Kidney (tissue), 22 donors: ENCODE measurements around the gene RGPD8. TPM values are rescaled to one million over a fixed set of nuclear protein-coding genes. Genes with fewer than 3 reads are reported as not detected.
"Not testable (repeated sequence)": the region's sequence is repeated elsewhere in the genome, so short reads cannot be mapped to it uniquely, and the experiment has no call there.

Source experiments
- DNase-seq, 5 donors: peaks; one replicate each; pipeline ENCODE4 v3.0.0-alpha.2; 2013 to 2020
- FAIRE-seq: peaks from 2 replicates; lab custom pipeline; 2012; peaks lifted over from hg19 to GRCh38; lab: Jason Lieb, UNC
- H3K27ac ChIP-seq, 2 donors: one replicate each; pipeline ENCODE4 v1.7.0; 2013; ENCODE audit warnings: low read depth in 2 of 2, low read length in 2 of 2, inconsistent platforms in 1 of 2
- H3K27me3 ChIP-seq: one replicate; pipeline ENCODE4 v1.7.1; 2013; ENCODE audit warnings: low read length, inconsistent platforms; ENCODE audit not compliant: control insufficient read depth, insufficient read depth
- H3K36me3 ChIP-seq, 3 donors: one replicate each; pipeline versions ENCODE4 v1.7.0 to v1.7.1; 2013; ENCODE audit warnings: low read length in 3 of 3, control low read depth in 1 of 3, inconsistent platforms in 1 of 3; ENCODE audit not compliant: insufficient read depth in 3 of 3, control insufficient read depth in 2 of 3
- H3K4me1 ChIP-seq, 3 donors: one replicate each; pipeline versions ENCODE4 v1.7.0 to v1.7.1; 2013; ENCODE audit warnings: low read length in 3 of 3, inconsistent platforms in 1 of 3, low read depth in 1 of 3; ENCODE audit not compliant: control insufficient read depth in 2 of 3, insufficient read depth in 2 of 3
- H3K4me3 ChIP-seq, 3 donors: one replicate each; pipeline versions ENCODE4 v1.7.0 to v1.8.1; 2013; ENCODE audit warnings: low read length in 3 of 3, control low read depth in 1 of 3, inconsistent platforms in 1 of 3
- H3K9ac ChIP-seq, 3 donors: one replicate each; pipeline versions ENCODE4 v1.7.0 to v1.7.1; 2013; ENCODE audit warnings: low read length in 3 of 3, control low read depth in 1 of 3, inconsistent platforms in 1 of 3
- H3K9me3 ChIP-seq, 3 donors: one replicate each; pipeline versions ENCODE4 v1.7.0 to v1.7.1; 2013; ENCODE audit warnings: low read length in 3 of 3, control low read depth in 1 of 3, inconsistent platforms in 1 of 3; ENCODE audit not compliant: control insufficient read depth in 2 of 3, insufficient read depth in 1 of 3
- intact Hi-C: fragments of 100-400 bp; cut with DNase I; formaldehyde crosslinking; loops from one replicate; pipeline ENCODE4 v1.11.1; 2022
- long read RNA-seq, 10 donors: library from polyadenylated mRNA in 1 of 10; unstranded in 1 of 10; transcript quantifications; one replicate each; pipeline ENCODE4 v2.0.0 and lab custom pipeline, GENCODE V29; 2021 to 2026
- polyA plus RNA-seq: library from polyadenylated mRNA; stranded (reverse); fragments of 350-450 nt; fragmentation: Illumina TruSeq; extraction: RNeasy Lipid Tissue Mini Kit (QIAGEN cat#74804); gene quantifications from one replicate; pipeline ENCODE4 v1.2.3, GENCODE V29; 2014; ENCODE audit warnings: low read depth, low replicate concordance; ENCODE audit not compliant: insufficient read depth
- total RNA-seq: library from RNA; stranded (reverse); fragmentation: NEBNext Ultra II Directional; extraction: Animal tissue kit (Norgen Biotek cat#: 25700); gene quantifications from one replicate; pipeline ENCODE4 v1.2.1, GENCODE V29; 2021
- TF ChIP-seq, protein P1 (sequence below): IDR thresholded peaks from 3 replicates; pipeline ENCODE4 v1.5.1; 2012; ENCODE audit warnings: mild to moderate bottlenecking, moderate library complexity, borderline replicate concordance; ENCODE audit not compliant: insufficient read depth; ENCODE audit errors: extremely low read depth
- donor health status: control.
- donor health status: control.
- donor health status: control.
- donor health status: control.
- donor health status: control.
- donor health status: DM: yes; HTN: yes; CAD: no.
- donor health status: Normal renal cell carcinoma (clear cell type).

Gene RGPD8
- 13.8 TPM for total RNA-seq
- 0.77 TPM for polyA plus RNA-seq
- long read RNA-seq, donor 1 = 0 reads
- long read RNA-seq, donor 2 = 0 reads
- long read RNA-seq, donor 3 = 0 reads
- long read RNA-seq, donor 4 = 0 reads
- long read RNA-seq, donor 5 = 0 reads
- long read RNA-seq, donor 6 = 0 reads
- long read RNA-seq, donor 7, partial matches to known transcripts = 1 of 1 reads
- long read RNA-seq, donor 7, other reads (novel, unspliced or antisense) = 0 of 1 reads
- long read RNA-seq, donor 8 = 0 reads
- long read RNA-seq, donor 9 = 0 reads
- long read RNA-seq, donor 10 = 0 reads

DNA sequence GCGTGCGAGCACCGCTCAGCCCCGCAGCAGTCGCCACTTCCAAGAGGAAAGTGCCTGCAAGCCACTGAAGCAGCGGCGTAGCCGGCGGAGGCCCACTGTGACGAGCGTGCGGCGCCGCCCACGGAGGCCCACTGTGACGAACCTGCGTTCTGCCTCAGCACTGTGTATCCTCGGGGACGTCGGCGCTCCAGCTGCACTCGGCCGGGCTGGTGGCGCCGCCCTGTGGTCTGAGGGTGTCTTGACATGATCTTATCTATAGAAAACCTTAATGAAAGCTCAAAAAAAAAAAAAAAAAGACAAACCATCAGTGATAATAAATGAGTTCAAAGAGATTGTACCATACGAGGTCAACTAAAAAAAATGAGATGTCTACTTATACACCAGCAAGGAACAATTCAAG is at the start of gene RGPD8:
Gene RGPD8 (minus strand): TSS at position 166 of the 400 bp plus-strand sequence. CDS start 192 bp downstream, outside the sequence.
- H3K36me3 ChIP-seq, H3K9ac ChIP-seq, intact Hi-C loops, H3K27me3 ChIP-seq, H3K27ac ChIP-seq, H3K4me1 ChIP-seq, H3K9me3 ChIP-seq, H3K4me3 ChIP-seq: not testable (repeated sequence)
- TF ChIP-seq, protein P1, sequence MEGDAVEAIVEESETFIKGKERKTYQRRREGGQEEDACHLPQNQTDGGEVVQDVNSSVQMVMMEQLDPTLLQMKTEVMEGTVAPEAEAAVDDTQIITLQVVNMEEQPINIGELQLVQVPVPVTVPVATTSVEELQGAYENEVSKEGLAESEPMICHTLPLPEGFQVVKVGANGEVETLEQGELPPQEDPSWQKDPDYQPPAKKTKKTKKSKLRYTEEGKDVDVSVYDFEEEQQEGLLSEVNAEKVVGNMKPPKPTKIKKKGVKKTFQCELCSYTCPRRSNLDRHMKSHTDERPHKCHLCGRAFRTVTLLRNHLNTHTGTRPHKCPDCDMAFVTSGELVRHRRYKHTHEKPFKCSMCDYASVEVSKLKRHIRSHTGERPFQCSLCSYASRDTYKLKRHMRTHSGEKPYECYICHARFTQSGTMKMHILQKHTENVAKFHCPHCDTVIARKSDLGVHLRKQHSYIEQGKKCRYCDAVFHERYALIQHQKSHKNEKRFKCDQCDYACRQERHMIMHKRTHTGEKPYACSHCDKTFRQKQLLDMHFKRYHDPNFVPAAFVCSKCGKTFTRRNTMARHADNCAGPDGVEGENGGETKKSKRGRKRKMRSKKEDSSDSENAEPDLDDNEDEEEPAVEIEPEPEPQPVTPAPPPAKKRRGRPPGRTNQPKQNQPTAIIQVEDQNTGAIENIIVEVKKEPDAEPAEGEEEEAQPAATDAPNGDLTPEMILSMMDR = peak; percentile 59
- DNase-seq (peak; percentile 89 to 98 (median 94)), FAIRE-seq (peak; percentile 92)

DNA sequence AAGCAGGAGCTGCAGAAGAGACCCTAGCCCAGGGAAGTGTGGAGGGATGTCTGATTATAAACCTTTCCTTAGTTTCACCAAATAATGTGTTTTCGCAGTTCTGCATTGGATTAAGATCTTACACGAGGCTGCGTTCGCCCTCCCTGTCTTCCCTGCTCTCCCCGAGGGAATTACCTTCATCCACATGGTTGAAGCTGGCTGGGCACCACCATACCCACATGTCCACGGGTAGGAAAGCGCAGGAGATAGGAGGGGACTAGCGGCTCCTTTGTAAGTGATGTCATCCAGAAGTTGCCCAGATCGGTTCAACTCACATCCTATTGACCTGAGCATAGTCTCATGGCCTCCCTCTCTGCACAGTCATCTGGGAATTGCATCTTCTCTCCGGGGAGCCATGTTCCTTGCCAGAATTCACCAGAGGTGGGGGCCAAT is 49.6 kb upstream of the RGPD8 start:
- Histone ChIP-seq H3K27ac (no peak overlapping the region), H3K9ac (peak overlapping the region; percentile 27 to 88 (median 37)), H3K4me1 (peaks cover 3 to 10% (median 8%) of the 10 kb centered on the region in 3 donors), H3K9me3 (no peaks in the 10 kb centered on the region), H3K4me3 (peak overlapping the region; percentile 59 to 87 (median 76)), H3K27me3 (no peaks in the 10 kb centered on the region), H3K36me3 (no peaks in the 10 kb centered on the region)
- DNase-seq (peak in 4 of 5 donors; percentile 54 to 74 (median 66)), FAIRE-seq (no peak)
- TF ChIP-seq, protein P1 = no peak
- intact Hi-C loops = no loop called here

DNA sequence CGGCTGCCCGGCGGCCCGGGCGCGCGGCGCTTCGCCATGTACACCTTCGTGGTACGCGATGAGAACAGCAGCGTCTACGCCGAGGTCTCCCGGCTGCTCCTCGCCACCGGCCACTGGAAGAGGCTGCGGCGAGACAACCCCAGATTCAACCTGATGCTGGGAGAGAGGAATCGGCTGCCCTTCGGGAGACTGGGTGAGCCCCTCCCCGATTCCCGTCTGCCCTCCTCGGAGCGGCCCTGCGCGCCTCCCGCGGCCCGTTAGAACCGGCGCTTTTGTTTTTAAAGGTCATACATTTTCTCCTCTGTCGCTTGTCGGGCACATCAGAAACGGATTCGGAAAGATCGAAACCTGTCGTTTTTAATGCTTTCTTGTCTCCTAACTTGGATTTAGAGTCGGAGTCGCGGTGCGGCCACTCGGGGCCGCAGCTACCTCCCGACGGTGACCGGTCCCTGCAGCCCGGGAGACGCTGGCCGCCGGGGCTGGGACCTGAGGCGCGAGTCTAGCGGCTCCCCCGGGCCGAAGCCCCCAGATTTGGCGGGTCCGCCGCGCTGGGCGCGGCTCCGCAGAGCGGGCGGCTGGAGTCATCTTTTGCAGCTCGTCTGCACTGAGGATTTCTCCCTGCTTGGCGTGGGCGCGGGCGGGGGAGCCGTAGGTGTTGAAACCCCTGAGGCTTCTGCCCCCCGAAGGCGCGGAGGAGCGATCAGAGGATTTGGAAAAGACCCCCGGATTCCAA is 49.0 kb upstream of the RGPD8 start:
- peak overlapping the region; percentile 59 to 87 (median 76) for H3K4me3 ChIP-seq
- H3K27ac ChIP-seq = peak overlapping the region; percentile 78 to 83
- TF ChIP-seq, protein P1 = no peak
- no peaks in the 10 kb centered on the region for H3K27me3 ChIP-seq
- intact Hi-C loops = no loop called here
- peaks cover 3 to 10% (median 8%) of the 10 kb centered on the region in 3 donors for H3K4me1 ChIP-seq
- H3K9me3 ChIP-seq = no peaks in the 10 kb centered on the region
- DNase-seq (peak; percentile 45 to 80 (median 60)), FAIRE-seq (no peak)
- peak overlapping the region; percentile 51 to 88 (median 83) for H3K9ac ChIP-seq
- H3K36me3 ChIP-seq = no peaks in the 10 kb centered on the region
